PFSK-1 (cell line): ENCODE data around the gene CERS6.
A peak's percentile ranks its signal among the peaks of the same experiment; 100 is the strongest.

Experiments
- FOXP2 ChIP-seq: optimal IDR thresholded peaks from 2 replicates; pipeline ENCODE3; 2011; ENCODE audit warnings: borderline replicate concordance, control low read depth, inconsistent platforms; ENCODE audit not compliant: insufficient read depth; ENCODE audit errors: extremely low read length, extremely low read depth
- POLR2AphosphoS5 ChIP-seq: IDR thresholded peaks from 2 replicates; pipeline ENCODE4 v1.6.1; 2012; ENCODE audit warnings: low read depth, mild to moderate bottlenecking, control low read depth, low read length, moderate library complexity
- SIN3A ChIP-seq: IDR thresholded peaks from 2 replicates; pipeline ENCODE4 v1.6.1; 2012; ENCODE audit warnings: mild to moderate bottlenecking, low read length, moderate library complexity, borderline replicate concordance; ENCODE audit not compliant: insufficient read depth
- TF ChIP-seq, protein P1 (sequence below), 2 experiments: IDR thresholded peaks; 2 replicates each; pipeline versions ENCODE4 v1.6.1 to v1.8.0; 2011 to 2012; ENCODE audit warnings: low read depth in 2 of 2, low read length in 2 of 2, control low read depth in 1 of 2, inconsistent platforms in 1 of 2, mild to moderate bottlenecking in 1 of 2, moderate library complexity in 1 of 2; ENCODE audit not compliant: insufficient read depth in 1 of 2

DNA sequence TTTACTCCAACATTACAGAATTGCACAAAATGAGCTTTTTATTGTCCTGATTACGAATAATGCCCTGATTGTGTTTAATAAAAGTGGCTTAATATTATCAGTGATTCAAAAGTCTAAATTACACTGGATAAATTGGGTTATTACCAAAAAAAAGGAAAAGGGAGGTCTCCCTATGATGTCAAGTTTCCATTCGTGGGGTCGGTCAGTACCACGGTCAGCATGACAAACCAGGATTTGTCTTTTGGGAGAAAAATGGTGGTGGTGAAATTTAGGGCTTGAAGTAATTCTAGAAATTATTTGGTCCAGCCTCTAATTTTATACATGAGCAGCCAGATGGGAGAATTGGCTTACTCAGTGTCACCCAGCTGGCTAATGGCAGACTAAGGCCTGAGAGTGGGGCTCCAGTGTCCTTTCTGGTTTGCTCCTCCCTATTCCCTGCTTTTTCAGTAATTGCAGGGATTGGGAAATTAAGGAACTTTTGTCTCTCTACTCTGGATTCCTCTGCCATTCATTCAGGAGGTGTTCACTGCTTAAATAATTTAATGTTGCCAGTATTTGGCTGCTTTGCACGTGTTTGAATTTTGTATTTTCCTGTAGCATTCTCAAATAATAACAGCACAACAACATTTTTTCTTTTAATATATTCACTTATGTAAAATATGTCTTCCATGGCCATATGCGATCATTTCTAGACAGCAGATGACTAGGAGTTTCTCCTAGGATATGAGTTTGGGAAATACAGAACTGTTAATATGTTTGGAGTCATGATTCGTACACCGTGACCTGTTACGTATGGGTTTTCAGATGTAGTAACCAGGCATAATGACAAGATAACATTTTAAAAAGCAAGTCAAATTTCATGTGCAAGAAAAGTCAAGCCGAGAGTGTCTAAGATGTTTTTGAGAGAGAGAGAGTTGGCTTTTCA, 217.5 kb downstream of the CERS6 start:
- TF ChIP-seq POLR2AphosphoS5 (no peak), SIN3A (no peak), FOXP2 (no peak)
- TF ChIP-seq, protein P1, sequence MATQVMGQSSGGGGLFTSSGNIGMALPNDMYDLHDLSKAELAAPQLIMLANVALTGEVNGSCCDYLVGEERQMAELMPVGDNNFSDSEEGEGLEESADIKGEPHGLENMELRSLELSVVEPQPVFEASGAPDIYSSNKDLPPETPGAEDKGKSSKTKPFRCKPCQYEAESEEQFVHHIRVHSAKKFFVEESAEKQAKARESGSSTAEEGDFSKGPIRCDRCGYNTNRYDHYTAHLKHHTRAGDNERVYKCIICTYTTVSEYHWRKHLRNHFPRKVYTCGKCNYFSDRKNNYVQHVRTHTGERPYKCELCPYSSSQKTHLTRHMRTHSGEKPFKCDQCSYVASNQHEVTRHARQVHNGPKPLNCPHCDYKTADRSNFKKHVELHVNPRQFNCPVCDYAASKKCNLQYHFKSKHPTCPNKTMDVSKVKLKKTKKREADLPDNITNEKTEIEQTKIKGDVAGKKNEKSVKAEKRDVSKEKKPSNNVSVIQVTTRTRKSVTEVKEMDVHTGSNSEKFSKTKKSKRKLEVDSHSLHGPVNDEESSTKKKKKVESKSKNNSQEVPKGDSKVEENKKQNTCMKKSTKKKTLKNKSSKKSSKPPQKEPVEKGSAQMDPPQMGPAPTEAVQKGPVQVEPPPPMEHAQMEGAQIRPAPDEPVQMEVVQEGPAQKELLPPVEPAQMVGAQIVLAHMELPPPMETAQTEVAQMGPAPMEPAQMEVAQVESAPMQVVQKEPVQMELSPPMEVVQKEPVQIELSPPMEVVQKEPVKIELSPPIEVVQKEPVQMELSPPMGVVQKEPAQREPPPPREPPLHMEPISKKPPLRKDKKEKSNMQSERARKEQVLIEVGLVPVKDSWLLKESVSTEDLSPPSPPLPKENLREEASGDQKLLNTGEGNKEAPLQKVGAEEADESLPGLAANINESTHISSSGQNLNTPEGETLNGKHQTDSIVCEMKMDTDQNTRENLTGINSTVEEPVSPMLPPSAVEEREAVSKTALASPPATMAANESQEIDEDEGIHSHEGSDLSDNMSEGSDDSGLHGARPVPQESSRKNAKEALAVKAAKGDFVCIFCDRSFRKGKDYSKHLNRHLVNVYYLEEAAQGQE (IDR thresholded peaks at IDR 0.05; ENCODE audit: insufficient read depth in 1 of 2, low read depth in 2 of 2, low read length in 2 of 2): peak in 1 of 2 experiments; percentile 77; a peak in 2 of 4 replicates
